Chondrocyte (in vitro differentiated cells): ENCODE measurements around the gene ERAP2. TPM values are rescaled to one million over a fixed set of nuclear protein-coding genes. Genes with fewer than 3 reads are reported as not detected.
"Not testable (repeated sequence)": the region's sequence is repeated elsewhere in the genome, so short reads cannot be mapped to it uniquely, and the experiment has no call there.

Experiments
- DNase-seq: peaks from one replicate; pipeline ENCODE4 v3.0.0; 2021; ENCODE audit warnings: mixed read lengths, low spot score
- H3K27ac Mint-ChIP-seq: one replicate; pipeline ENCODE4 v1.8.0; 2021; ENCODE audit warnings: mild to moderate bottlenecking, moderate library complexity, mixed read lengths; ENCODE audit not compliant: unreplicated experiment
- H3K27me3 Mint-ChIP-seq: 2 replicates; pipeline ENCODE4 v1.8.0; 2021; ENCODE audit warnings: low read depth, mixed read lengths
- H3K36me3 Mint-ChIP-seq: 2 replicates; pipeline ENCODE4 v1.8.0; 2021; ENCODE audit warnings: low read depth, mixed read lengths
- H3K4me1 Mint-ChIP-seq: 2 replicates; pipeline ENCODE4 v1.8.0; 2021; ENCODE audit warnings: low read depth, mild to moderate bottlenecking, mixed read lengths
- H3K4me3 Mint-ChIP-seq: one replicate; pipeline ENCODE4 v1.8.0; 2021; ENCODE audit warnings: mild to moderate bottlenecking, moderate library complexity, mixed read lengths; ENCODE audit not compliant: unreplicated experiment
- H3K9me3 Mint-ChIP-seq: 2 replicates; pipeline ENCODE4 v1.8.0; 2021; ENCODE audit warnings: low read depth, mixed read lengths
- total RNA-seq: library from RNA; stranded (reverse); gene quantifications from 3 replicates; pipeline ENCODE4 v1.2.1, GENCODE V29; 2021
- TF ChIP-seq, protein P1 (sequence below): fragments of 200-600 bp; sonication (generic); IDR thresholded peaks from 2 replicates; pipeline ENCODE4 v1.5.0; 2021; ENCODE audit warnings: antibody characterized with exemption, mild to moderate bottlenecking, moderate library complexity

The ERAP2 gene
- total RNA-seq, 1 donor from 2014 or later, result 2.2 TPM

DNA sequence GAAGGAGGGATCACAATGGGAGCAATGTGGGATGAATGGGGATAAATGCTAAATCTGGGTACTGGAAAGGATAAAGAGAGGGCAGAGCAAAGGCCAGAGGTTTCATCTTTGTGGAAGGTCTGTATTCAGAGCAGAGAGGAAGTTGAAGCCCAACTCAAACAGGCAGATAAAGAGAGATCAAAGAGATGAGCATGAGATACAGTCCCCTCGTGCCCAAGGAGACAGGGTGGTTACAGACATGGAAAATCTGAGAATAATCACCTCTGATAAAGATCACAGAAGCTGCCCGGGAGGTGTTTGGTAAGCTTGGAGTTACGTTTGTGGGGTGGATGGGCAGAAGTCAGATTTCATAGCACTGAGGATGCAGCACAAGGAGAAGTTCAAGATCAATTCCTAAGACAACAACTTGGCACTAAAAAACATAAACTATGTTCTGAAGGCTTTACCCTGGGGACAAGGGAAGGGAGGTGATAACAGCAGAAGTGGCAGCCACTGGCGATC is 459 bp upstream of the ERAP2 start:
- no peaks in the 10 kb centered on the region for H3K27me3 Mint-ChIP-seq
- H3K4me1 Mint-ChIP-seq, result peaks cover 18% of the 10 kb centered on the region
- H3K27ac Mint-ChIP-seq, result peak overlapping the region; percentile 82
- DNase-seq, result no peak
- peaks cover 6% of the 10 kb centered on the region for H3K36me3 Mint-ChIP-seq
- TF ChIP-seq, protein P1, sequence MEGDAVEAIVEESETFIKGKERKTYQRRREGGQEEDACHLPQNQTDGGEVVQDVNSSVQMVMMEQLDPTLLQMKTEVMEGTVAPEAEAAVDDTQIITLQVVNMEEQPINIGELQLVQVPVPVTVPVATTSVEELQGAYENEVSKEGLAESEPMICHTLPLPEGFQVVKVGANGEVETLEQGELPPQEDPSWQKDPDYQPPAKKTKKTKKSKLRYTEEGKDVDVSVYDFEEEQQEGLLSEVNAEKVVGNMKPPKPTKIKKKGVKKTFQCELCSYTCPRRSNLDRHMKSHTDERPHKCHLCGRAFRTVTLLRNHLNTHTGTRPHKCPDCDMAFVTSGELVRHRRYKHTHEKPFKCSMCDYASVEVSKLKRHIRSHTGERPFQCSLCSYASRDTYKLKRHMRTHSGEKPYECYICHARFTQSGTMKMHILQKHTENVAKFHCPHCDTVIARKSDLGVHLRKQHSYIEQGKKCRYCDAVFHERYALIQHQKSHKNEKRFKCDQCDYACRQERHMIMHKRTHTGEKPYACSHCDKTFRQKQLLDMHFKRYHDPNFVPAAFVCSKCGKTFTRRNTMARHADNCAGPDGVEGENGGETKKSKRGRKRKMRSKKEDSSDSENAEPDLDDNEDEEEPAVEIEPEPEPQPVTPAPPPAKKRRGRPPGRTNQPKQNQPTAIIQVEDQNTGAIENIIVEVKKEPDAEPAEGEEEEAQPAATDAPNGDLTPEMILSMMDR, result no peak
- no peaks in the 10 kb centered on the region for H3K9me3 Mint-ChIP-seq
- peak overlapping the region; percentile 74 for H3K4me3 Mint-ChIP-seq

DNA sequence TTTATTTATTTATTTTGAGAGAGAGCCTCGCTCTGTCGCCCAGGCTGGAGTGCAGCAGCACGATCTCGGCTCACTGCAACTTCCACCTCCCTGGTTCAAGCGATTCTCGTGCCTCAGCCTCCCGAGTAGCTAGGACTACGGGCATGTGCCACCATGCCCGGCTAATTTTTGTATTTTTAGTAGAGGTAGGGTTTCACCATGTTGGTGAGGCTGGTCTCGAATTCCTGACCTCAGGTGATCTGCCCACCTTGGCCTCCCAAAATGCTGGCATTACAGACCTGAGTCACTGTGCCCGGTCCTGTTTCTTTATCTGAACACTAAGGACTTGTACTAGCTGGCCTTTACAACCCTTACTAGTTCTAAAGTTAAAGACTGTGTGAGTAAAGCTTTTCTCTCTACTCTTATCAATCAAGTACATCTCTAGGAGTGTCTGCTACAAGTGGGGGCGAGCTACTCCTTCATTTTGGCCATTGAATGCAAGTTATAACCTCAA is 723 bp downstream of the ERAP2 start:
- H3K36me3 Mint-ChIP-seq, DNase-seq, H3K27me3 Mint-ChIP-seq, H3K27ac Mint-ChIP-seq, H3K9me3 Mint-ChIP-seq: not testable (repeated sequence)
- H3K4me1 Mint-ChIP-seq, result peaks cover 30% of the 10 kb centered on the region
- peak overlapping the region; percentile 17 for H3K4me3 Mint-ChIP-seq

DNA sequence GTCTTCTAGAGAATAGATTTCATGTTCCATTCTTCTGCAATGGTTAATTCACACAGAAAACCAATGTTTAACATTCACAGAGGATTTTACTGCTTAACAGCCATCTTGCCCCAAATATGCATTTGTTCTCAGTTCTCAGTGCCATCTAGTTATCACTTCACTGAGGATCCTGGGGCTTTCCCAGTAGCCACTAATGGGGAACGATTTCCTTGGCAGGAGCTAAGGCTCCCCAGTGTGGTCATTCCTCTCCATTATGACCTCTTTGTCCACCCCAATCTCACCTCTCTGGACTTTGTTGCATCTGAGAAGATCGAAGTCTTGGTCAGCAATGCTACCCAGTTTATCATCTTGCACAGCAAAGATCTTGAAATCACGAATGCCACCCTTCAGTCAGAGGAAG is 3.4 kb downstream of the ERAP2 start:
- Mint-ChIP-seq H3K27ac (no peak overlapping the region), H3K4me3 (no peak overlapping the region), H3K27me3 (no peaks in the 10 kb centered on the region), H3K4me1 (peaks cover 30% of the 10 kb centered on the region), H3K36me3 (peaks cover 7% of the 10 kb centered on the region), H3K9me3 (no peaks in the 10 kb centered on the region)
- TF ChIP-seq, protein P1, result no peak
- no peak for DNase-seq

DNA sequence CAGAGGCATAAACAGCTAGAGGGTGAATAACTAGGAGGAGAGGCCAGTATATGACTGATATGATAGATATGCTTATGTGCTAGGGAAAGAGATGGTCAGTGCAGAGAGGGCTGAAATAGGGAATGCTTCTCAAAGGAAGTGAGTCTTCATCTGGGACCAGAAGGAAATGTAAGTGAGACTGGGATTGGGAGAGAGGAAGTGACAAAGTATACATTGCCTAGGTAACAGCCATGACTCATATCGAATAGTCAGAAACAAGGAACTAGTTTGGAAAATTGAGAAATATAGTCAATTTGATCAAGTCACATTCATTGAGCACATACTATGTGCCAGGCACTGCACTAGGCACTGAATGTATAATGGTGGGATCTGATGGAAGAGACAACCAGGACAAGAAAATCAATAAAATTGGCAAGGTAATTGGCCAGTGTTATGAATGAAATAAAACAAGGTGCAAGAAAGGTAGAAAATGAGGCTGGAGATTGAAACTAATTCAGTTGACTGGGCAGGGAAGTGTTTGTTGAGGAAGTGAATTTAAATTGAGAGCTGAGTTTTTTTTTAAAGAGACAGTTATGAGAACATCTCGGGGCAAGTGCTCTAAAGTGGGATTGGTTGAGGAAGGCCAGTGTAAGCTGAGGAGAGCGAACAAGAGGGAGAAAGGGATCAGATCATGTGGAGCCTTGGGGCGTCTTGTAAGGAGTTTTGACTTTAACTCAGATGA is 4.3 kb downstream of the ERAP2 start:
- Mint-ChIP-seq H3K4me1 (peaks cover 29% of the 10 kb centered on the region), H3K4me3 (no peak overlapping the region), H3K36me3 (peaks cover 7% of the 10 kb centered on the region), H3K9me3 (no peaks in the 10 kb centered on the region), H3K27me3 (no peaks in the 10 kb centered on the region), H3K27ac (no peak overlapping the region)
- DNase-seq, result no peak
- TF ChIP-seq, protein P1, result no peak

DNA sequence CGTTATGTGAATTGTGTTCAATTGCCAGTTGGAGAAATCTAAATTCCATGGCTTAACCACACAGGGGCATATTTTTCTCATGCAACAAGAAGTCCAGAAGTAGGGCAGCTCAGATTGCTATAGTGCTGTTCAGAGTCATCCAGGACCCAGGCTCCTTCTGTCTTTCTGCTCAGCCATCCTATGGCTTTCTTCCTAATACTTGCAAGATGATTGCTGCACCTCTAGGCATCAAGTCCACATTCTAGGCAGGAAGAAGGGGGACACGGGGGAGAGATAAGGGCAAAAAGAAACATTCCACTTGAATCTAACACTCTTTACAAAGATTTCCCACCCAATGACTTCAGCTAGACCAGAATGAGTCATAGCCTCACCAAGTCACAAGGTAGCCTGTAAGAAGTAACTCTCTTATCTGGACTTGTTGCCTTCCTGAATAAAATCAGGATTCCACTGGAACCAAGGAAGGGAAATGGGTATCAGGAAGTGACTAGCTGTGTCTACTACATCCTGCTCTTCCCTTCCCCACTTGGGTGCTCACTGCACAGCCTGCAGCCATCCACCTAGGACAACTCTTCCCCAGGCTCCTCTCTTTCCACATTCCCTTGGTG is 5.3 kb downstream of the ERAP2 start:
- peak overlapping the region; percentile 69 for H3K27ac Mint-ChIP-seq
- peaks cover 21% of the 10 kb centered on the region for H3K4me1 Mint-ChIP-seq
- no peaks in the 10 kb centered on the region for H3K9me3 Mint-ChIP-seq
- peaks cover 7% of the 10 kb centered on the region for H3K36me3 Mint-ChIP-seq
- no peaks in the 10 kb centered on the region for H3K27me3 Mint-ChIP-seq
- DNase-seq, result no peak
- TF ChIP-seq, protein P1, result peak; percentile 23
- H3K4me3 Mint-ChIP-seq, result no peak overlapping the region
